Renal cortex interstitium (tissue), 15 donors: Measurements from ENCODE around the gene RAB11B. TPM values are rescaled to one million over a fixed set of nuclear protein-coding genes. Genes with fewer than 3 reads are reported as not detected.
"Not testable (repeated sequence)": the region's sequence is repeated elsewhere in the genome, so short reads cannot be mapped to it uniquely, and the experiment has no call there.

Source experiments
- DNase-seq, 11 donors: peaks; one replicate each; pipeline ENCODE4 v3.0.0-alpha.2; 2013; ENCODE audit warnings: low read depth in 9 of 11, low spot score in 4 of 11; ENCODE audit errors: extremely low read depth in 1 of 11
- long read RNA-seq, 16 experiments: transcript quantifications; one replicate each; lab custom pipeline, GENCODE V29; 2026
- polyA plus RNA-seq, 3 donors: library from polyadenylated mRNA; unstranded; fragments of 120-200 nt; gene quantifications; one replicate each; pipeline ENCODE4 v1.2.1, GENCODE V29; 2013; ENCODE audit not compliant: insufficient read length in 3 of 3

RAB11B gene
- polyA plus RNA-seq: 100 to 1,000 TPM; 122 to 168 (median 165) TPM
- long read RNA-seq, donor 1, transcript RAB11B-201 (5 exons, 1,751 nt): major isoform, 75 of 94 reads
- long read RNA-seq, donor 1, partial matches to known transcripts: 15 of 94 reads
- long read RNA-seq, donor 1, other reads (novel, unspliced or antisense): 0 of 94 reads
- long read RNA-seq, donor 2, transcript RAB11B-201 (5 exons, 1,751 nt): major isoform, 88 of 100 reads
- long read RNA-seq, donor 2, transcript RAB11B-202 (4 exons, 894 nt): minor isoform, 5 of 100 reads
- long read RNA-seq, donor 2, partial matches to known transcripts: 6 of 100 reads
- long read RNA-seq, donor 2, other reads (novel, unspliced or antisense): 0 of 100 reads
- long read RNA-seq, donor 3, transcript RAB11B-201 (5 exons, 1,751 nt): major isoform, 143 of 177 reads
- long read RNA-seq, donor 3, transcript RAB11B-202 (4 exons, 894 nt): minor isoform, 9 of 177 reads
- long read RNA-seq, donor 3, partial matches to known transcripts: 17 of 177 reads
- long read RNA-seq, donor 3, other reads (novel, unspliced or antisense): 6 of 177 reads
- long read RNA-seq, donor 4, transcript RAB11B-202 (4 exons, 894 nt): minor isoform, 8 of 88 reads
- long read RNA-seq, donor 4, transcript RAB11B-201 (5 exons, 1,751 nt): major isoform, 74 of 88 reads
- long read RNA-seq, donor 4, partial matches to known transcripts: 6 of 88 reads
- long read RNA-seq, donor 4, other reads (novel, unspliced or antisense): 0 of 88 reads
- long read RNA-seq, donor 5: 0 reads
- long read RNA-seq, donor 6, transcript RAB11B-201 (5 exons, 1,751 nt): major isoform, 102 of 133 reads
- long read RNA-seq, donor 6, transcript RAB11B-202 (4 exons, 894 nt): minor isoform, 13 of 133 reads
- long read RNA-seq, donor 6, partial matches to known transcripts: 16 of 133 reads
- long read RNA-seq, donor 6, other reads (novel, unspliced or antisense): 0 of 133 reads
- long read RNA-seq, donor 7, transcript RAB11B-201 (5 exons, 1,751 nt): major isoform, 79 of 108 reads
- long read RNA-seq, donor 7, partial matches to known transcripts: 25 of 108 reads
- long read RNA-seq, donor 7, other reads (novel, unspliced or antisense): 0 of 108 reads
- long read RNA-seq, donor 8: 0 reads
- long read RNA-seq, donor 9, transcript RAB11B-202 (4 exons, 894 nt): minor isoform, 5 of 128 reads
- long read RNA-seq, donor 9, transcript RAB11B-201 (5 exons, 1,751 nt): major isoform, 115 of 128 reads
- long read RNA-seq, donor 9, partial matches to known transcripts: 6 of 128 reads
- long read RNA-seq, donor 9, other reads (novel, unspliced or antisense): 0 of 128 reads
- long read RNA-seq, donor 10, transcript RAB11B-201 (5 exons, 1,751 nt): major isoform, 85 of 98 reads
- long read RNA-seq, donor 10, partial matches to known transcripts: 7 of 98 reads
- long read RNA-seq, donor 10, other reads (novel, unspliced or antisense): 0 of 98 reads
- long read RNA-seq, donor 11, transcript RAB11B-201 (5 exons, 1,751 nt): major isoform, 90 of 105 reads
- long read RNA-seq, donor 11, partial matches to known transcripts: 12 of 105 reads
- long read RNA-seq, donor 11, other reads (novel, unspliced or antisense): 0 of 105 reads
- long read RNA-seq, donor 12, transcript RAB11B-201 (5 exons, 1,751 nt): major isoform, 43 of 49 reads
- long read RNA-seq, donor 12, transcript RAB11B-202 (4 exons, 894 nt): minor isoform, 5 of 49 reads
- long read RNA-seq, donor 12, partial matches to known transcripts: 0 of 49 reads
- long read RNA-seq, donor 12, other reads (novel, unspliced or antisense): 0 of 49 reads
- long read RNA-seq, donor 13: 0 reads
- long read RNA-seq, donor 14, transcript RAB11B-201 (5 exons, 1,751 nt): major isoform, 56 of 70 reads
- long read RNA-seq, donor 14, transcript RAB11B-202 (4 exons, 894 nt): minor isoform, 8 of 70 reads
- long read RNA-seq, donor 14, partial matches to known transcripts: 5 of 70 reads
- long read RNA-seq, donor 14, other reads (novel, unspliced or antisense): 0 of 70 reads
- long read RNA-seq, donor 15, transcript RAB11B-201 (5 exons, 1,751 nt): major isoform, 51 of 57 reads
- long read RNA-seq, donor 15, partial matches to known transcripts: 0 of 57 reads
- long read RNA-seq, donor 15, other reads (novel, unspliced or antisense): 0 of 57 reads
- long read RNA-seq, donor 16, transcript RAB11B-201 (5 exons, 1,751 nt): major isoform, 248 of 390 reads
- long read RNA-seq, donor 16, transcript RAB11B-202 (4 exons, 894 nt): minor isoform, 27 of 390 reads
- long read RNA-seq, donor 16, partial matches to known transcripts: 109 of 390 reads
- long read RNA-seq, donor 16, other reads (novel, unspliced or antisense): 5 of 390 reads

DNA sequence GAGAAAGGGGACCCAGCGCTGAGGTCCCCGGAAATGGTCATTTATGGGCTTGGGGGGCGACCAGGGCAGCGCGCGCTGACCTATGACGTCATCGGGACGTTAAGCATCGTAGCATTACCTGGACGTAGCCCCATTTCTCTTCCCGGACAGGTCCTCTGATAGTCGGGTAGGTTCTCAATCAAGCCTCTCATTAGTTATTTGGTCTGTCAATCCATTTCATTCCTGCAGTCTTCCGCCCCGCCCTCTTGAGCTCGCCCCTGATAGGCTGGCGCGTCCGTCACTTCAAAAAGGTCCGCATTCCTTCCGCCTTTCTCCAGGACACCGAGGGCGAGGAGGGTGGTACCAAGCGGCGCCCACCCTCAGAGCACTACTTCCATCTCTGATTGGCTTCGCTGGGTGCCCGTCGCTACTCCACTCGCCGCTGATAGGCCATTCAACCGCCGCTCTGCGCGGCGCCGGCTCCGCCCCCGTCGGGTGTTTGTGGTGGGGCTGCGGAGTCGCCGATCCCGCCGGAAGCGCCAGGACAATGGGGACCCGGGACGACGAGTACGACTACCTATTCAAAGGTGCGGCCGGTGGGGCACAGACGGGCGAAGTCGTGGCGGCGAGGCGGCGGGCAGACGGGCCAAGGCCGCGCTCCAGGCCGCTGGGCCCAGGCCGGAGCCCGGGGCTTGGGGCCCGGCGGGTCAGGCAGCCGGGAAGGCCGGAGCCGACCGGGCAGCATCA lies at the start of gene RAB11B:
RAB11B (plus strand) TSS at position 470 of the 726 bp plus-strand sequence; CDS start at position 527, 57 bp downstream.
- peak; percentile 98 to 100 (median 99) for DNase-seq

DNA sequence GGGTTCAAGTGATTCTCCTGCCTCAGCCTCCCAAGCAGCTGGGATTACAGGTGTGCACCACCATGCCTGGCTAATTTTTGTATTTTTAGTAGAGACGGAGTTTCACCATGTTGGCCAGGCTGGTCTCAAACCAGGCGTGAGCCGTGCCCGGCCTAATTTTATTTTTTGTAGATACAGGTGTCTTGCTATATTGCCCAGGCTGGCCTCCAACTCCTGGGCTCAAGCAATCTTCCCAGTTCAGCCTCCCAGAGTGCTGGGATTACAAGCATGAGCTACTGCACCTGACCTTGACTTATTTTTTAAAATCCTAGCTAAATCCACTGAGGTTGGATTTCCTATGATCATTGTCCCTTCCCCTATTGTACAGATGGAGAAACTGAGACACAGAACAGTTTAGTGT lies 48.7 kb upstream of the RAB11B start:
- not testable (repeated sequence) for DNase-seq

DNA sequence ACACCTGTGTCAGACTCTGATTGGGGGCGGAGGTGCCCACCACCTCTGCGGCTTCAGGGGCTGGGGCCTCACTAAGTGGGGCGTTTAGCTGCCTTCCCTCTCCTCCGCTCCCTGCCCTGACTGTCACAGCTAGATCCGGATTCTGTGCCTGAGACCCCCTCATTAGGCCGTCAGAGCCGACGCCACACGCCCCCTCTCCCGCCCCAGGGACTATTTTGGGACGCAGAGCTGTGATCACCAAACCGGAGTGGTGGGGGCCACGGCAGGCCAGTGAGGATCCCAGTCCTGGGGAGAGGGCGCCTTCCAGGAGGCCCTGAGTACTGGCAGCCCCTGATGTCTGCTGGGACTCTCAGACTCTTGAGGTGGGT lies 47.9 kb upstream of the RAB11B start:
- DNase-seq: no peak

DNA sequence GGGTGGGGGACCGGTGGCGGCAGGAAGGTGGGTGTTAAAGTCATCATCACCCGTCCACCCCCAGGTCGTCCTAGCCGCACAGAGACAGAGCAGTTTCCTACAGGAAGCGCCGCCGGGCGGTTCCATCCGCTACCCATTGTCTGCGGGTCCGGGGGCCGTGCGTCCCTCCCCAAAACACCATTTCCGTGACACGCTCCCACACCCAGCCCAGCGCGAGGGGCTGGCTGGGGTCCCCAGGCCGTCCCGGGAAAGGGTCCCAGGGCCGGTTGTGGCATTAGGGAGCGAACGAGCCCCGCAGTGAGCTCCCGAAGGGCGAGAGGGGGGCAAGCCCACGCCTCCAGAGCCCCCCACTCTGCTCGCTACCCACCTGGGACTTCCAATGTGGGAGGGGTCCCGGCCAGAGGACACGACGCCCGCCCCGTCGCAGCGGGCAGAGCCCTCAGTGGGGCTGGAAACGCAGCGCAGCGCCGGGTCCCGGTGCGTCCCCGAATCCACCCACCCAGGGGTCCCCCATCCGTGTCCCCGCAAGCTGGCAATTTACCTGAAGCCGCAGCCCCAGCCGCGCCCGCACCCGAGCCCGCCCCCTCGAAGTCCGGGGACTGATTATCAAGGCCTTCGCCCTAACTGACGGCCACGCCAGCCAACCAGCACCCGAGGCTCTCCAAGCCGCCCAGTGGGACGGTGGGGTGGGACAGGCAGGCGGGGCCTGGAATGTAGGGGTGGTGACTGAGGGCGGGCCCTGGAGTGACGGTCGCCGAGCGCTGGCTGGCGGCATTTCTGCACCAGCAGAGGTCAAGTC lies 47.3 kb upstream of the RAB11B start, which contains the start of gene KANK3:
KANK3 (minus strand) TSS at position 579 of the 799 bp plus-strand sequence. CDS start 5,434 bp downstream, outside the sequence.
- DNase-seq: peak in 8 of 11 donors; percentile 82 to 94 (median 88)

DNA sequence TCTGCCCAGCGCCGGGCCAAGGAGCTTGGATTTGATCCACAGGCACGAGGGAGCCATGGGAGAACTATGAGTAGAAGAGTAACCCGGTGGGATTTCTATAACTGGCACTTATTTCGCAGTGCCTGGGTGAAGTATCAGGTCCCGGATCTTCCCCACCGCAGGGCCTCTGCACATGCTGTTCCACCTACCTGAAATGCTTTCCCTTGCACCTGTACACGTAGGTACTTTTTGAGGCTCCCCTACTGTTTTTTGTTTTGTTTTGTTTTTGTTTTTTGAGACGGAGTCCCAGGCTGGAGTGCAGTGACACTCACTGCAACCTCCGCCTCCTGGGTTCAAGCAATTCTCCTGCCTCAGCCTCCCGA lies 46.7 kb upstream of the RAB11B start:
- no peak for DNase-seq

DNA sequence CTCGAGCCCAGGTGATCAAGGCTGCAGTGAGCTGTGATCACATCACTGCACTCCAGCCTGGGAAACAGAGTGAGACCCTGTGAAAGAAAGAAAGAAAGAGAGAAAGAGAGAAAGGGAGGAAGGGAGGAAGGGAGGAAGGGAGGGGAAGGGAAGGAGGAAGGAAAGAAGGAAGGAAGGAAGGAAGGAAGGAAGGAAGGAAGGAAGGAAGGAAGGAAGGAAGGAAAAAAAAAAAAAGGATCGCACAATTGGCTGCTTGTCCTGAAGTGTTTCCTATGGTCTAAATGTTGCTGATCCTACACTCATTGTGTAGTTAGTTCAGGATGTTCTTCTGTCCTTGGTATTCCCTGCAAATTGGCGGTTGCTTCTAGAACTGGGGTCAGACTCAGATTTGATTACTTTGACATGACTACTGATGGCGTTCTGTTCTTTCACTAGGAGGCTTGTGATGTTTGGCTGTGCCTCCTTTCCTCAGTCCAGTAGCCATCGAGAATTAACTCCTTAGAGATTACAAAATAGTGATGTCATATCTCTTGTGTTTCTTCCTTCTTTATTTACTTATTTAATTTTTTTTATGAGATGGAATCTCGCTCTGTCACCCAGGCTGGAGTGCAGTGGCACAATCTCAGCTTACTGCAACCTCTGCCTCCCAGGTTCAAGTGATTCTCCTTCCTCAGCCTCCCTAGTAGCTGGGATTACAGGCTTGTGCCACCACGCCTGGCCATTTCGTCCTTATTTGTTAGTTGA lies 40.4 kb upstream of the RAB11B start:
- DNase-seq: not testable (repeated sequence)

DNA sequence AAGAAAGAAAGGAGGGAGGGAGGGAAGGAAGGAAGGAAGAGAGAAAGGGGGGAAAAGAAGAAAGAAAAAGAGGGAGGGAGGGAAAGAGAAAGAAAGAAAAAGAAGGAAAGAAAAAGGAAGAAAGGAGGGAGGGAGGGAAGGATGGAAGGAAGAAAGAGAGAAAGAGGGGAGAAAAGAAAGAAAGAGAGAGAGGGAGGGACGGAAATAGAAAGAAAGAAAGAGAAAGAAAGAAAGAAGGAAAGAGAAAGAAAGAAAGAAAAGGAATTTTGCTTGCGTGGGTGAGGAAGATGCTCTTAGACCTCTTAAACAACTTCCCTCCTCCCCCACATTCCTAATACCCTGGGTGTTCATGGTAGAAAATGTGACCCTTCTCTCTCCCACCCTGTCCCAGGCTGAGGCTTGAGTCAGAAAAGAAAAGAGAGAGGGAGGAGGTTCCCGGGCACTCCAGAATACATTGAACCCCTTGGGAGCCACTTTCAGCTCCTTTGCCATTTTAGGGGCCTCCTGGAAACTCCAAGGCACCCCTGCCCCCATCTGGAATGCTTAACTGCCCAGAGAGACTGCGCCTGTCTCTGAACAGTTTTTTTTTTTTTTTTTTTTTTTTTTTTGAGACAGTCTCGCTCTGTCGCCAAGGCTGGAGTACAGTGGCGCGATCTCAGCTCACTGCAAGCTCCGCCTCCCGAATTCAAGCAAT lies 37.9 kb upstream of the RAB11B start:
- DNase-seq: peak in 1 of 11 donors; percentile 41

DNA sequence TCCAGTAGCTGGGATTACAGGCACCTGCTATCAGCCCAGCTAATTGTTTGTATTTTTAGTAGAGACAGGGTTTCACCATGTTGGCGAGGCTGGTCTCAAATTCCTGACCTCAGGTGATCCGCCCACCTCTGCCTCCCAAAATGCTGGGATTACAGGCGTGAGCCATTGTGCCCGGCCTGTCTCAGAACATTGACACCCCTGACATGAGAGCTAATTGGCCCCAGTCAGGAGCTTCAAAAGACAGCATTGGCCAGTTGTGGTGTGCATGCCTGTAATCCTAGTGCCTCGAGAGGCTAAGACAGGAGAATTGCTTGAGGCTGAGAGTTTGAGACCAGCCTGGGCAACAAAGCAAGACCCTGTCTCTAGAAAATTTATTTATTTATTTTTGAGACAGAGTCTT lies 37.3 kb upstream of the RAB11B start:
- DNase-seq: not testable (repeated sequence)

DNA sequence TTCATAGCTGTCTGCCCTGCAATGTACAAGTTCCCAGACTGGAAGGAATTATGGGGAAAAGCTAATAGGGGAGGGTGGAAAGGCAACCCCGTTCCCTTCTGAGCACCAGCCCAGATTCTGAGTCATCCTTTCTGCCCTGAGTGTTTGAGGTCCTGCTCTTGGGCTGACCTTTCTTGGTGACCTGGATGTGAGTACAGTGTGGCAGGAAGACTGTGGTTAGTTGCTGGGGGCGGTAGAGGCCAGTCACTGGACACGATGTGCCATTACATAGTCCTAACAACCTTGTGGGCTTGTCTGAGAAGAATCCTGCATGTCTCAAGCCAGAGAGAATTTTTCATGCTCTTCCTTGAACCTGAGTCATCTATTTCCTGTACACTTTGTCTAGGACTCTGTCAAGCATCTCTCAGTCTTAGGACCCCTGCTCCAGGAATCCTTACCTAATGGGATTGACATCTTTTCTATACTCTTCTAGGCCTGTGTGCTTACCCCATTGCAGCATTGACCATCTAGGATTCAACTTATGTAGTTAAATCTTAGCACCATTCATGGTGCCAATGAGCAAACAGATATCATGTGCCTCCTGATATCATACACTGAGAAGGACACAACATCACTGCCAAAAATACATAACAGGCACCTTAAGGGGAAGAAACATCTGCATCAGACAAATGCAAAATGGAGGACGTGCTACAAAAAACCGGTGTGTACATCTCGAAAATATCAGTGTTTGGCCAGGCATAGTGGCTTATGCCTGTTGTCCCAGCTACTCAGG lies 34.3 kb upstream of the RAB11B start:
- DNase-seq: no peak

DNA sequence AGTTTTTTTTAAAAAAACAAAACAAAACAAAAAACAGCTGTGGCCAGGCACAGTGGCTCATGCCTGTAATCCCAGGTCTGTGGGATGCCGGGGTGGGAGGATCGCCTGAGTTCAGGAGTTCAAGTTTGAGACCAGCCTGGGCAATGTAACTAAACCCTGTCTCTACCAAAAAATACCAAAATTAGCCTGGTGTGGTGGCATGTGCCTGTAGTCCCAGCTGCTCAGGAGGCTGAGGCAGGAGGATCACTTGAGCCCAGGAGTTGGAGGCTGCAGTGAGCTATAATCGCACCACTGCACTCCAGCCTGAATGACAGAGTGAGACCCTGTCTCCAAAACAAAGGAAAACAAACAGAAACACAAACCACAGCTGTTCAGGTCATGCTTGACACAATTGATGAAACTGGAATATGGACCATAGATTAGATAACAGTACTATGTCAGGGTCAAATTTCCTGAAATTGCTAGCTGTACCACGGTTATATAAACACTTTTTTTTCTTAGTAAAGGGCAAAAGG lies 33.1 kb upstream of the RAB11B start:
- DNase-seq: no peak

DNA sequence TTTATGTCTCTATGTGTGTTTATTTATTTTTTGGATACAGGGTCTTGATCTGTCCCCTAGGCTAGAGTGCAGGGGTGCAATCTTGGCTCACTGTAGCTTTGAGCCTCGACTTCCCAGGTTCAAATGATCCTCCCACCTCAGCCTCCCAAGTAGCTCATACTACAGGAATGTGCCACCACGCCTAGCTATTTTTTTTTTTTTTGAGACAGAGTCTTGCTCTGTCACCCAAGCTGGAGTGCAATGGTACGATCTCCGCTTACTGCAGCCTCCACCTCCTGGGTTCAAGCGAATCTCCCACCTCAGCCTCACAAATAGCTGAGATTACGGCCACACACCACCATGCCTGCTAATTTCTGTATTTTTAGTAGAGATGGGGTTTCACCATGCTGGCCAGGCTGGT lies 31.2 kb upstream of the RAB11B start:
- no peak for DNase-seq

DNA sequence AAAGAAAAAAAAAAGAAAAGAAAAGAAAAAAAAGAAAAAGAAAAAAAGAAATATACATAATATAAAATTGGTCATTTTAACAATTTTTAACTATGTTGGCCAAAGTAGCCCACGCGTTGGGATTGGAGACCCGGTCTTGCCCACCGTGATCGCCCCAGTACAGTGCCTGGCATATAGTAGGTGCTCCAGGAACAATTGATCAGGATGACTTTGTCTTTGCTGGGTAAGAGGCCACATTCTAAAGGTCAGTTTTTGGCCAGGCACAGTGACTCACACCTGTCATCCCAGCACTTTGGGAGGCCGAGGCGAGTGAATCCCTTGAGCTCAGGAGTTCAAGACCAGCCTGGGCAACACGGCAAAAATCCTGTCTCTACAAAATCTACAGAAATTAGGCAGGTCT lies 30.0 kb upstream of the RAB11B start:
- no peak for DNase-seq
